ENCODE results near the gene JAZF1. TPM values are rescaled to one million over a fixed set of nuclear protein-coding genes. Genes with fewer than 3 reads are reported as not detected.

The JAZF1 gene
- total and polyA plus RNA-seq, 2 of the 8 experiments (the other 6 are each of a cell fraction or from before 2014, with no cell fraction given) = 2.6 to 21.8 TPM

DNA sequence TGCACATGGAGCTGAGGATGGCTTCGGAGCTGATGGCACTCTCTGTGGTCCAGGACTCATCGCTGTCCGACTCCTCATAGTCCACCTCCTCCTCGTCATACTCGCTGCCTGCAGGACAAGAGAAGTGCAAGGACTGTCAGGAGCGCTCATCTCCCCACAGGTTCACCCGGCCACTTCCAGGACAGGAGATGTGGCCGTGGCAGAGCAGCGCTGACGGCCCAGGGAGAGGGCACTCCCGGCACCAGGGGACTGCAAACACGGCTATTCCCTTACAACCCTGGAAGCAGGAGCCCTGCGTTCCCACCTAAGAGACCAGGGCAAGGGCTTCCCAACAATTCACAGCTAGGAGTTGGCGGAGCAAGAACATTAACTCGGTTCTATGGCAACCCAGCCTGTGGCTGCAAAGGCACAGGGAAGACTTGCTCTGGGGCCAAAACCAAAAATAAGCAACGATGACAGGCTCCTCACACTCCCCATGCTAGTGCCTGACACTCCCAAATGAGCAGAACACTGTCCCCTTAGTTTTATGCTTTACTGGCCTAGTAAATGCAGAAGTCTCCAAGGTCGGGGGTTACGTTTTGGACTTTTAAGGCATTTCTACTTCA, 339.7 kb downstream of the JAZF1 start (continued):
- TF ChIP-seq JUND (IDR thresholded peaks at IDR 0.05; ENCODE audit: low read length) = no peak
- no peak for TF ChIP-seq SIN3A (conservative IDR thresholded peaks at IDR 0.05 in 1 of 2, IDR thresholded peaks at IDR 0.05 in 1 of 2; ENCODE audit: low read depth in 1 of 2, low read length in 2 of 2)
- no peak for TF ChIP-seq BRCA1 (IDR thresholded peaks at IDR 0.05; ENCODE audit: low read depth, low read length)
- TF ChIP-seq RAD21 (IDR thresholded peaks at IDR 0.05 in 1 of 2, conservative IDR thresholded peaks at IDR 0.05 in 1 of 2; ENCODE audit: low read depth in 2 of 2, low read length in 2 of 2) = no peak
- TF ChIP-seq, protein P1, sequence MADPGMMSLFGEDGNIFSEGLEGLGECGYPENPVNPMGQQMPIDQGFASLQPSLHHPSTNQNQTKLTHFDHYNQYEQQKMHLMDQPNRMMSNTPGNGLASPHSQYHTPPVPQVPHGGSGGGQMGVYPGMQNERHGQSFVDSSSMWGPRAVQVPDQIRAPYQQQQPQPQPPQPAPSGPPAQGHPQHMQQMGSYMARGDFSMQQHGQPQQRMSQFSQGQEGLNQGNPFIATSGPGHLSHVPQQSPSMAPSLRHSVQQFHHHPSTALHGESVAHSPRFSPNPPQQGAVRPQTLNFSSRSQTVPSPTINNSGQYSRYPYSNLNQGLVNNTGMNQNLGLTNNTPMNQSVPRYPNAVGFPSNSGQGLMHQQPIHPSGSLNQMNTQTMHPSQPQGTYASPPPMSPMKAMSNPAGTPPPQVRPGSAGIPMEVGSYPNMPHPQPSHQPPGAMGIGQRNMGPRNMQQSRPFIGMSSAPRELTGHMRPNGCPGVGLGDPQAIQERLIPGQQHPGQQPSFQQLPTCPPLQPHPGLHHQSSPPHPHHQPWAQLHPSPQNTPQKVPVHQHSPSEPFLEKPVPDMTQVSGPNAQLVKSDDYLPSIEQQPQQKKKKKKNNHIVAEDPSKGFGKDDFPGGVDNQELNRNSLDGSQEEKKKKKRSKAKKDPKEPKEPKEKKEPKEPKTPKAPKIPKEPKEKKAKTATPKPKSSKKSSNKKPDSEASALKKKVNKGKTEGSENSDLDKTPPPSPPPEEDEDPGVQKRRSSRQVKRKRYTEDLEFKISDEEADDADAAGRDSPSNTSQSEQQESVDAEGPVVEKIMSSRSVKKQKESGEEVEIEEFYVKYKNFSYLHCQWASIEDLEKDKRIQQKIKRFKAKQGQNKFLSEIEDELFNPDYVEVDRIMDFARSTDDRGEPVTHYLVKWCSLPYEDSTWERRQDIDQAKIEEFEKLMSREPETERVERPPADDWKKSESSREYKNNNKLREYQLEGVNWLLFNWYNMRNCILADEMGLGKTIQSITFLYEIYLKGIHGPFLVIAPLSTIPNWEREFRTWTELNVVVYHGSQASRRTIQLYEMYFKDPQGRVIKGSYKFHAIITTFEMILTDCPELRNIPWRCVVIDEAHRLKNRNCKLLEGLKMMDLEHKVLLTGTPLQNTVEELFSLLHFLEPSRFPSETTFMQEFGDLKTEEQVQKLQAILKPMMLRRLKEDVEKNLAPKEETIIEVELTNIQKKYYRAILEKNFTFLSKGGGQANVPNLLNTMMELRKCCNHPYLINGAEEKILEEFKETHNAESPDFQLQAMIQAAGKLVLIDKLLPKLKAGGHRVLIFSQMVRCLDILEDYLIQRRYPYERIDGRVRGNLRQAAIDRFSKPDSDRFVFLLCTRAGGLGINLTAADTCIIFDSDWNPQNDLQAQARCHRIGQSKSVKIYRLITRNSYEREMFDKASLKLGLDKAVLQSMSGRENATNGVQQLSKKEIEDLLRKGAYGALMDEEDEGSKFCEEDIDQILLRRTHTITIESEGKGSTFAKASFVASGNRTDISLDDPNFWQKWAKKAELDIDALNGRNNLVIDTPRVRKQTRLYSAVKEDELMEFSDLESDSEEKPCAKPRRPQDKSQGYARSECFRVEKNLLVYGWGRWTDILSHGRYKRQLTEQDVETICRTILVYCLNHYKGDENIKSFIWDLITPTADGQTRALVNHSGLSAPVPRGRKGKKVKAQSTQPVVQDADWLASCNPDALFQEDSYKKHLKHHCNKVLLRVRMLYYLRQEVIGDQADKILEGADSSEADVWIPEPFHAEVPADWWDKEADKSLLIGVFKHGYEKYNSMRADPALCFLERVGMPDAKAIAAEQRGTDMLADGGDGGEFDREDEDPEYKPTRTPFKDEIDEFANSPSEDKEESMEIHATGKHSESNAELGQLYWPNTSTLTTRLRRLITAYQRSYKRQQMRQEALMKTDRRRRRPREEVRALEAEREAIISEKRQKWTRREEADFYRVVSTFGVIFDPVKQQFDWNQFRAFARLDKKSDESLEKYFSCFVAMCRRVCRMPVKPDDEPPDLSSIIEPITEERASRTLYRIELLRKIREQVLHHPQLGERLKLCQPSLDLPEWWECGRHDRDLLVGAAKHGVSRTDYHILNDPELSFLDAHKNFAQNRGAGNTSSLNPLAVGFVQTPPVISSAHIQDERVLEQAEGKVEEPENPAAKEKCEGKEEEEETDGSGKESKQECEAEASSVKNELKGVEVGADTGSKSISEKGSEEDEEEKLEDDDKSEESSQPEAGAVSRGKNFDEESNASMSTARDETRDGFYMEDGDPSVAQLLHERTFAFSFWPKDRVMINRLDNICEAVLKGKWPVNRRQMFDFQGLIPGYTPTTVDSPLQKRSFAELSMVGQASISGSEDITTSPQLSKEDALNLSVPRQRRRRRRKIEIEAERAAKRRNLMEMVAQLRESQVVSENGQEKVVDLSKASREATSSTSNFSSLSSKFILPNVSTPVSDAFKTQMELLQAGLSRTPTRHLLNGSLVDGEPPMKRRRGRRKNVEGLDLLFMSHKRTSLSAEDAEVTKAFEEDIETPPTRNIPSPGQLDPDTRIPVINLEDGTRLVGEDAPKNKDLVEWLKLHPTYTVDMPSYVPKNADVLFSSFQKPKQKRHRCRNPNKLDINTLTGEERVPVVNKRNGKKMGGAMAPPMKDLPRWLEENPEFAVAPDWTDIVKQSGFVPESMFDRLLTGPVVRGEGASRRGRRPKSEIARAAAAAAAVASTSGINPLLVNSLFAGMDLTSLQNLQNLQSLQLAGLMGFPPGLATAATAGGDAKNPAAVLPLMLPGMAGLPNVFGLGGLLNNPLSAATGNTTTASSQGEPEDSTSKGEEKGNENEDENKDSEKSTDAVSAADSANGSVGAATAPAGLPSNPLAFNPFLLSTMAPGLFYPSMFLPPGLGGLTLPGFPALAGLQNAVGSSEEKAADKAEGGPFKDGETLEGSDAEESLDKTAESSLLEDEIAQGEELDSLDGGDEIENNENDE (IDR thresholded peaks at IDR 0.05; ENCODE audit: insufficient replicate concordance, low read length) = no peak
- TF ChIP-seq TAF7 (optimal IDR thresholded peaks at IDR 0.05; ENCODE audit: borderline replicate concordance, low read depth, low read length) = no peak

Measured in H1 (cell line).